Head of caudate nucleus (tissue), 42 donors: Measurements from ENCODE around the gene LETMD1.
A peak's percentile ranks its signal among the peaks of the same experiment; 100 is the strongest.
"Not testable (repeated sequence)": the region's sequence is repeated elsewhere in the genome, so short reads cannot be mapped to it uniquely, and the experiment has no call there.

ENCODE experiments used
- DNase-seq, 42 donors: peaks; one replicate each; pipeline versions ENCODE4 v3.0.0 to v3.0.0-alpha.2; 2020 to 2021; ENCODE audit warnings: mixed read lengths in 7 of 42
- intact Hi-C: fragments of 100-400 bp; cut with DNase I; formaldehyde crosslinking; loops from one replicate; pipeline ENCODE4 v1.15.0; 2022

The LETMD1 gene, protein sequence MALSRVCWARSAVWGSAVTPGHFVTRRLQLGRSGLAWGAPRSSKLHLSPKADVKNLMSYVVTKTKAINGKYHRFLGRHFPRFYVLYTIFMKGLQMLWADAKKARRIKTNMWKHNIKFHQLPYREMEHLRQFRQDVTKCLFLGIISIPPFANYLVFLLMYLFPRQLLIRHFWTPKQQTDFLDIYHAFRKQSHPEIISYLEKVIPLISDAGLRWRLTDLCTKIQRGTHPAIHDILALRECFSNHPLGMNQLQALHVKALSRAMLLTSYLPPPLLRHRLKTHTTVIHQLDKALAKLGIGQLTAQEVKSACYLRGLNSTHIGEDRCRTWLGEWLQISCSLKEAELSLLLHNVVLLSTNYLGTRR

DNA sequence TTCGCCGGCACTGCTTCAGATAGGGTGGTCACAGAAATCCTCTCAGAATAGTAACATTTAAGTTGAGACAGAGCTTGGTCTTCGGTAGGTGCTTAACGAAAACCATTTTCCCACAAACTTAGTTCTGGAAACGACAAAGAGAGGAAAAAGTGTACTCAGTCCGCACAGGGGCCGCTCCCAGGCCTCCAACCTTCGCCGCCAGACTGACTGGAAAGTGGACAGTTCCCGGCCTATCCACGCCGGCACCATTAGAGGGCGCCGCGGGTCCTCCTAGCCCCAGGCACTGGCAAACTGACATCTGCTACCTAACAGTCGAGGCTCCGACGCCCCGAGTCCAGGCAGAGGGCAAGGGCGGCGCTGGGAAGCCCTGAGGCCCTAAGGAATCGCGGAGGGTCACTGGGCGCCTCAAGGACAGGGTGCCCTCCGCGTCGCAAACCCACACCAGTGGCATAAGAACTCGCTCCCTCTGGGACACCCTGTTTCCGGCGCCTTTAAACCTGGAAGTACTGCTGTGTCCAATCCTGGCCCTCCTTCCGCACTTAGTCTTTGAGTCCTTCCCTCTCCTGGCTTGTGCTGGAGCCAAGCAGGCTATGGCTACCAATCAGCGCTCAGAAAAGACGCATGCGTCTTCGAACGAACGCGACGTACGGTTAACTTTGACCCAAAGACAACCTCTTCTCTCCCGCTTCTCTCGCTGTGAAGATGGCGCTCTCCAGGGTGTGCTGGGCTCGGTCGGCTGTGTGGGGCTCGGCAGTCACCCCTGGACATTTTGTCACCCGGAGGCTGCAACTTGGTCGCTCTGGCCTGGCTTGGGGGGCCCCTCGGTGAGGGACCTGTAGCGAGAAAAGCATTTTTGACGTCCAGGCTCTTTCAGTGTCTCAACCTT lies at the start of gene LETMD1:
LETMD1 (plus strand) TSS at position 673 of the 886 bp plus-strand sequence; CDS start at position 703, 30 bp downstream.
- DNase-seq = peak; percentile 90 to 98 (median 96)
- intact Hi-C loops = loop anchor here (2.0 to 10.0 kb wide), 2 partner anchors 35 to 297 kb away; partner anchors contain the start of genes CELA1 and CSRNP2

DNA sequence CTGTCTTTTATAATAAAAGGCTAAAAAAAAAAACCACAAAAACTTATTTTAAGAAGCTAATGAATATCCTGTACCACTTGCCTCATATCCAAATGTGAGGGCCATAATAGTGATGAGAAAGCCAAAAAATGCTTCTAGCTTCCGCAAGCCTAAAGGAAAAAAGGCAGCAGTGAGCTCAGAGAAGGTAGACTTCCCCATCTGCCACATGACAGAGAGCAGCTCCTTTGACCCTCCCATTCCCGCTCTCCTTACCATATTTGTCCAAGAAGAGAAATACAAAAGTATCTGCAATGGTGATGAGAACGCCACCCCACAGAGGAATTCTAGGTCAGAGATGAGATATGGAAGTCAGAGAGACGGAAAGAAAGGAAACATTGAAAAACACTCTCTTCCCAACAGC lies 49.0 kb upstream of the LETMD1 start:
- no peak for DNase-seq
- intact Hi-C loops = loop anchor here (10.0 kb wide), 1 partner anchor 234 kb away; the partner anchor contains the start of gene ATF1

DNA sequence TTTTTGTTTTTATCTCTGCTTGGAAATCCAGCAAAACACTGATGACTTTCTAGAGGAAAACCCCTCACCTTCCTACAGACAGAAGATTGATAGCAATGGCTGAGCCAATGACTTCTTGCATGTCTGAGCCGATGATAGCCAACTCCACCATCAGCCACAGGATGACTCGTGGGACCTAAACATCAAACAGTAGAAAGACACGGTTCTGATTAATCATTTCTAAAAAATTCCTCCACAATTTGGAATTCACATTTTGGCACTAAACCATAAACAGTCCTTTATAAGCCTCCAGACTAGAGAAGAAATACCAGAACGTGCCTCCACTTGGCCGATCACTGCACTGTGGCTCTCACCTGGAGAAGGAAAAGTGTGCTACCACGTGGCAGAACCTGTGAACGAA lies 47.9 kb upstream of the LETMD1 start:
- DNase-seq = no peak
- intact Hi-C loops = no loop called here

DNA sequence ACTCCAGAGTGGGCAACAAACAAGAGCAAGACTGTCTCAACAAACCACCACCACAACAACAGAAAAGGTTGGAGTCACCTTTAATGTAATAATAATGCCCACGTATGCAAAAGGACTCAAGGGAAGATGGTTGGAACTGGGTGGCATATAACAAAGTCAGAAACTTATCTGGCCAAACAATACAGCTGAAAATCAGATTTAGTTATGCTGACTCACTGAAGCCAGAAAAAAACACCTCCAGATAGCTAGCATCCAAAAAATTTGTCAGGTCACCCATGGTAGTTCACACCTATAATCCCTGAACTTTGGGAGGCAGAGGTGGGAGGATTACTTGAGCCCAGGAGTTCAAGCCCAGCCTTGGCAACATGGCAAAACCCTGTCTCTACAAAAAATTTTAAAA lies 46.3 kb upstream of the LETMD1 start:
- intact Hi-C loops = no loop called here
- DNase-seq = no peak

DNA sequence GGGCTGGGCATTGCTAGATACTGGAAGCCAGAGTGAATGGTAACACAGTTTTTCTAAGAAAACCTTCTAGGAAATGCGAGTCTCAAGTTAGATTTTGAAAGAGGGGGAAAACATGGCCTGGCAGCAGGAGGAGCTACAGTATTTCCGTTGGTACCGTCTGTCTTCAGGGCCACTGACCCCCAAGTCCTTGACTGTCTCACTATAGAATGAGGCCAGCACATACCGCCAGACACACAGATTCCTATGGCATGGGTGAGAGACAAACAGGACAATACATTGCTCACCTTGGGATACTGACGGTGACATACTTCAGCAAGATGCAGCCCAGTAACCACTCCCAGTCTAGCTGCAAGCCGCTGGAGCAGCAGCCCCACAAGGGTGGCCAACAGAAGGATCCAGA lies 43.6 kb upstream of the LETMD1 start:
- peak in 1 of 42 donors; percentile 21 for DNase-seq
- intact Hi-C loops = no loop called here

DNA sequence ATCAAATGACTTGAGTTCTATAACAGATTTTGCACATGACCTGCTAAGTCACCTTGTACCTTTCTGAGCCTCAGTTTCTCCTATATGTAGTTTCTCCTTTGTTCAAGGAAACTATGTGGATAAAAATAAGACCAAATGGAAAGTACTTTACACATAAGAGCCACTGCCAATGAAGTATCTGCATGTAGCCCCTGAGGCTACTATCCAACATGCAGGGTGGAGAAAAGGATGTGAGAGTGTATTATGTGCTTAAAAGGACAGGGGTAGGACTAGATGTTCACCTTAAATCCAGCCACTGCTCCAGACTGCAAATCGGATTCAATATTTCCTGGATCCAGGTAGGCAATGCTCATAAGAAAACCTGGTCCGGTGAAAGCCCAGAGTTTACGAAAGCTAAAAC lies 43.1 kb upstream of the LETMD1 start:
- DNase-seq = no peak
- intact Hi-C loops = no loop called here

DNA sequence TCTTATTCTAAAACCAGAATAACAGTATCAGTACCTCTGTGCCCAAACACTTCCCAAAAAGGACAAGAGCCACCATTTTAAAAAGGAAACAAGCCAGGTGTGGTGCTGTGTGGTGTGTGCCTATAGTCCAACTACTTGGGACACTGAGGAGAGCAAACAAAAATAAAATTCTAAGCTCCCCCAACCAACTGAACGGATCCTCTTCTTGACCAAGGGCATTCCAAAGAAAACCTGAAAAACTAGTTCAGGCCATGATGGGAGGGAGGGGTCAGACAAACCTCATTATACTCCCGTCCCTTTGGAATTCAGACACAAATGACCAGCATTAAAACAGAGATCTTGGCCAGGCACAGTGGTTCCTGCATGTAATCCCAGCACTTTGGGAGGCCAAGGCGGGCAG lies 42.5 kb upstream of the LETMD1 start:
- intact Hi-C loops = no loop called here
- no peak for DNase-seq

DNA sequence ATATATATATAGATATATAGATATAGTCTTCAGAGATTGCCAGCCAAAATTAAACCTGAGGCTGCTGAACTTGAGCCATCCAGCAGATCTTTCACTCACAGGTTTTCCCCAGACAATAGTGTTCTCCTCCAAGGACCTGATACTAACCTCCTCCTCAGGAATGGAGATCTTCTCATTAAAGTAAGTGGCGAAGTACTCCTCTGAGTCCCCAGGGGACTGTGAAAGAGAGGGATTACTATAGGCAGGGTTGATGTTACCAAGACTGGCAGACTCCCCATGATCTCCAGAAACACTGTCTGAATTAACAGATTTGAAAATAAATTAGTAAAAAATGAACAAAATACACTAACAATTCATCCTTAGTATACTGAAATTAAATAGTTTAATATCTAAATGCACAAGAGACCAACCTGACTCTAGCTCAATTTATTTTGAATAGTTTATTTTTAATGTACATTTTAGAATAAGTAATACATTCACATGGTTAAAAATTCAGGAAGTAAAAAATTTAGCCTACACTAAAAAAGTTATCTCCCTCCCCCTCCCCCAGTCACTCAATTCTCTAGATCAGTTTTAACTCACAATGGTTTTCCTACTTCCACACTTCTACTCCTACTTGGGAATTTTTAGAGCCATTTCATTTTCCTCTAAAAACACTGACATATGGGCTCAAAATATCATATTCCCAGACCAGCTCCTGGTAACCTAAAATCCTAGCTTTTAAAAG lies 39.6 kb upstream of the LETMD1 start:
- intact Hi-C loops = no loop called here
- DNase-seq = no peak

DNA sequence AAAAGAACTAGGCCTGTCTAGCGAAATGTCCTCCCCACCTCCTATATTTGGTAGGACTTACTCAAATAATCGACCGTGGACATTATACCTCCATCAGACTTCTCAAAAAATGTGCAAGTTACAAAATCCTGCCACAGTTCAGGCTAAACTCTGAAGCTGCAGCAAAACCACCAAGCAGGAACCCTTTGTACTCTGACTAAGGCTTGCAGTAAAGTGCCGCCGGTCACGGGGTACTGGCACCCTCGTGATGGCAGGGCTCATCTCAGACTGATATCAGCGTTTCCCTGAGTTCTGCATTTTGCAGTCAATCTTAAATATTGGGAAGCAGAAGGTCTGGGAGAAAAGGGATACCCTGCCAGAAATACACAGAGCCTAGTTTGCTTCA lies 39.1 kb upstream of the LETMD1 start:
- intact Hi-C loops = no loop called here
- DNase-seq = peak; percentile 71 to 96 (median 90)

DNA sequence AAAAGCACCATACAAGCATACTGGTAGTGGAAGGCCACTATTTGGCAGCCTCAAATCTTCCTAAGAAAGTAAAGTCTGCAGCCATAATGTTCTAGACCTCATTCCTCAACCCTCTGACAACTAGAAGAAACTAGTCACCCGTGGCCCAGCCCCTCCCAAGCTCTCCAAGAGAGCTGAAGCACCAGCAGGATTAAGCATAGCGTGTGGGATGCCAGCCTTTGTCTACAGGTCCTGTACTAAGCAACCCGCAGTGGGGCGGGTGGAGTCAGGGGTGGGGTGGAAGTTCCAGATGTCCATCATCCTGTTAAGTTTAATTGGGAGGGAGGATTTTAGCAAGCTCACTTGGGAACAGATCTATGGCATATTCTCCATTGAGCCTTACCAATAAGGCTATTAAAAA lies 36.2 kb upstream of the LETMD1 start:
- intact Hi-C loops = no loop called here
- DNase-seq = peak in 1 of 42 donors; percentile 46

DNA sequence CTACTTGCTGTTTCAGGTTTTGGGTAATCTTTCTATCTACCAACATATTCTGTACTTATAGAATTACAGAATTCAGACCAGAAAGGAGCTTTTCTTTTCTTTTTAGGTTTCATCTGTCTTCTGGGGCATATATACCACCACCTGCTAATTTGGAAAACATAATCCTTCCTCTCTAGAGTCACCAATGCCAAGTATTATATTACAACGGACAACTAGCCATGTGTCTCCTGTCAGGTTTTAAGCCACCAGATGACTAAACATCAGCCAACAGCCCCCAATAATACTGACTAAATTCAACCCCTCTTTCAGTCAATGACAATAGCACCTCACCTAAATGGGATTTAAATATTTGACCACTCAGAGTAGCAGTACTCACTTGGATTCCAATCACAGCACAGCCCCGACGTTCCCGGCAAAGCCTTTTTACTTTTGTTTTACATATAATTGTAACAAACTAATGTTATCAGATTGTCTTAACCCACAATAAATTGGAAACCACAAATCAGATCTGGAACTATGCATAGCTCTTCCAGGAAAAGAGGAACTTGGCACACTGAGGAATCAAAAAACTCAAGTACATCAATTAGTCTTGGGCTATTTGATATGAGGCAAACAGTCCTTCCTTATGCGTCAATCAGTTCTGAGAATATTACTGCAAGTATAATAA lies 35.4 kb upstream of the LETMD1 start:
- intact Hi-C loops = no loop called here
- no peak for DNase-seq

DNA sequence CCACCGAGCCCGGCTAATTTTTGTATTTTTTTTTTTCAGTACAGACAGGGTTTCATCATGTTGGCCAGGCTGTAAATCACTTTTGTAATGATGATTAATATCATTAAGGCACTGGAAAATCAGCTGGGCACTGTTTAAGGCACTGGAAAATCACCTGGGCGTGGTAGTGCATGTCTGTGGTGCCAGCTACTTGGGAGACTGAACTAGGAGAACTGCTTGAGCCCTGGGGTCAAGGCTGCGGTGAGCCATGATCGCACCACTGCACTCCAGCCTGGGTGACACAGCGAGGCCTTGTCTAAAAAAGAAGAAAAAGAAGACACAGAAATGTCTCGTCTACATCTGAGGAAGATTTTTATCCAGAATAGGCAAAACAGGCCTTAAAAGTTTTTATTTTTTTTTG lies 34.7 kb upstream of the LETMD1 start:
- intact Hi-C loops = no loop called here
- no peak for DNase-seq

DNA sequence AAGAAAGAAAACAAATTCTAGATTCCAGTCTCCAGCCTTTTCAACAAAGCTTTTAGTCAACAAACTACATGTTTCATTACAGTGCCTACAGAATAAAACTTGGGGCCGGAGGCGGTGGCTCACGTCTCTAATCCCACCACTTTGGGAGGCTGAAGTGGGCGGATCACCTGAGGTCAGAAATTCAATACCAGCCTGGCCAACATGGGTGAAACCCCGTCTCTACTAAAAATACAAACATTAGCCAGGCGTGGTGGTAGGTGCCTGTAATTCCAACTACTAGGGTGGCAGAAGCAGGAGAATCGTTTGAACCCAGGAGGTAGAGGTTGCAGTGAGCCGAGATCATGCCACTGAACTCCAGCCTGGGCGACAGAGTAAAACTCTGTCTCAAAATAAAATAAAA lies 33.7 kb upstream of the LETMD1 start:
- DNase-seq, intact Hi-C loops: not testable (repeated sequence)

DNA sequence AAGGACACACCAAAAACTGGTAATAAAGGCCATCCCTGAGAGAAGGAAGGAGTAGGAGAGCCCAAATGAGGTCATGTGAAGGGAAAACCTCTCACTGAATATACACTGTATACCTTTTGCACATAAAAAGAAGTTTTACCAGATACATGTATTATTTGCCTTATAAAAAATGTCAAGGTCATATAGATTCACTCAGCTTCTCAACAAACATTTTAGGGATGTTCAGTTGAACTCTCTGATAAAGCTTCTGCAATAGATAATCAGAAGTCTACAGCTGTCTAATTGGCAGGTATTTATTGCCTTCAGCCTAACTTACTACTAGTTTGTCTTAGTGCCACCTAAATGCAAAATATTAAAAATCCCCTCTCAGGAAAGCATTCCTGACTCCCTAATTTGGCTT lies 30.7 kb upstream of the LETMD1 start:
- intact Hi-C loops = no loop called here
- DNase-seq = no peak

DNA sequence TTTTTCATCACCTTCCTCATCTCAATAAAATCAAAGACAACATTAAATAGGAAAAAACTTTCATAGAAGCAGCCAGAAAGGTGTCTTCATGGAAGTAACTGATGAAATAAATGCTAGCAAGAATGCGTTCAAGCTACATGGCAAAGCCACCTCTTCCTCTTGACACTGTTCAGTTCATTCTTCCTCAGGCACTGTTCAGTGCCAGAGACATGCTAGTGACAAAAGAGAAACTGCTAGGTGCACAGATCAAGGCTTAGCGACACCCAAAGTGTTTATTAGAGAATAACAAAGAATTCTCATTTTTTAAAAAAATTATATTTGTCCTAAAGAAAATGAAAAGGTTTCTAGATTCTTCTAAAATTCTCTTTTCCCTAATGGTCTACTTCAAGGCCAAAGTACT lies 29.2 kb upstream of the LETMD1 start:
- no peak for DNase-seq
- intact Hi-C loops = no loop called here

DNA sequence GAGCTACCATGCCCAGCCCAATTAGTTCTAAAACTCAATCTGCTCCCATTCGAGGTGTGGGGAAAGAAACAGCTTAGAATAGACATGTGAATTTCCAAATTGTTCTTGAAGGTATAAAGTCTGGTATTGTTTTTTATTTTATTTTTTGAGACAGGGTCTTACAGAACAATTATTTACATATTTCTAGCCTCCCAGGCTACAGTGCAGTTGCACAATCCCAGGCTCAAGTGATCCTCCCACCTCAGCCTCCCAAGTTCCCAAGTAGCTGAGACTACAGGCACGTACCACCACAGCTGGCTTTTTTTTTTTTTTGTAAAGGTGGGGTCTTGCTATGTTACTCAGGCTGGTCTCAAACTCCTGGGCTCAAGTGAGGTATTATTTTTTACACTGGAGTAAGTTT lies 28.2 kb upstream of the LETMD1 start:
- intact Hi-C loops = loop anchor here (10.0 kb wide), 2 partner anchors 95 to 255 kb away; partner anchors contain the start of gene ATF1
- no peak for DNase-seq

DNA sequence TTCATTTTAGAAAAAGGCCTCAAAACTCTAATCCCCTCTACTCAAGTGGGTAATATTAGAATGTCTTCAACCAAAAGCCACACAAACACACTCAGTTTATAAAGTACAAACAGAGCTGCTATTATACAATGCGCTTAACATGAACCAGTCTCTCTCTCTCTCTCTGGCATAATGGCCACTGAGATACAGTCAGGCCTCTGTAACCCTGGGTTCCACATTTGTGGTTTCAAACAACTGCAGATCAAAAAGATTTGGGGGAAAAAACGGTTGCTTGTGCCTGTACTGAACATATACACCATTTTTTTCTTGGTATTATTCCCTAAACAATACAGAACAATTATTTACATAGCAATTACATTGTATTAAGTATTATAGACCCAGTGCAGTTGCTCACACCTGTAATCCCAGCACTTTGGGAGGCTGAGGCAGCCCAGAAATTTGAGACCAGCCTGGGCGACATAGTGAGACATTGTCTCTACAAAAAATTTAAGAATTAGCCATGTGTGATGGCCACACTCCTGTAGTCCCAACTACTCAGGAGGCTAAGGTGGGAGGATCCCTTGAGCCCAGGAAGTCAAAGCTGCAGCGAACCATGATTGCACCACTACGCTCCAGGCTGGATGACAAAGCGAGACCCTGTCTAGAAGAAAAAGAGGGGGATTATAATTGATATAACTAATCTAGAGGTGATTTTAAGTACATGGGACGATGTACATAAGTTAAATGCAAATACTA lies 27.5 kb upstream of the LETMD1 start:
- intact Hi-C loops = loop anchor here (10.0 kb wide), 2 partner anchors 96 to 256 kb away; partner anchors contain the start of gene ATF1
- DNase-seq = peak in 12 of 42 donors; percentile 38 to 75 (median 48)

DNA sequence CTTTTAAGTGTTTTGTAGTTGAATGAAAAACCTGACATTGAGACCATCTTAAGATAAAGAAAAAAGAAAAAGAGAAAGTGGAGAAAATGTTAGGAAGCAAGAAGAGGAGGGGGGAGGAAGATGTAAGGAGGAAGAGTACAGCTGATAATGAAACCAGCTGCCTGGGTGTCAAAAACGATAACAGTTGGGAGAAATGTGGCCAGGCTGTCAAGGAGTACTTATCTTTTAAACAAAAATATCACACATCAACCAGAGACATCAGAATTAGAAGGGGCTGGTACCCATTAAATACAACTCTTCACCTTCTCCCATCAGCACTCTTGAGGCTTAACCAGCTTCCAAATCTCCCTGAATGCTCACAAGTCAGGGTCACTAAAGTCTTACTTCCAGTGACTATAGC lies 26.4 kb upstream of the LETMD1 start:
- DNase-seq = no peak
- intact Hi-C loops = loop anchor here (10.0 kb wide), 2 partner anchors 97 to 257 kb away; partner anchors contain the start of gene ATF1
